ENCODE results near the gene FAM229A.

The FAM229A gene

DNA sequence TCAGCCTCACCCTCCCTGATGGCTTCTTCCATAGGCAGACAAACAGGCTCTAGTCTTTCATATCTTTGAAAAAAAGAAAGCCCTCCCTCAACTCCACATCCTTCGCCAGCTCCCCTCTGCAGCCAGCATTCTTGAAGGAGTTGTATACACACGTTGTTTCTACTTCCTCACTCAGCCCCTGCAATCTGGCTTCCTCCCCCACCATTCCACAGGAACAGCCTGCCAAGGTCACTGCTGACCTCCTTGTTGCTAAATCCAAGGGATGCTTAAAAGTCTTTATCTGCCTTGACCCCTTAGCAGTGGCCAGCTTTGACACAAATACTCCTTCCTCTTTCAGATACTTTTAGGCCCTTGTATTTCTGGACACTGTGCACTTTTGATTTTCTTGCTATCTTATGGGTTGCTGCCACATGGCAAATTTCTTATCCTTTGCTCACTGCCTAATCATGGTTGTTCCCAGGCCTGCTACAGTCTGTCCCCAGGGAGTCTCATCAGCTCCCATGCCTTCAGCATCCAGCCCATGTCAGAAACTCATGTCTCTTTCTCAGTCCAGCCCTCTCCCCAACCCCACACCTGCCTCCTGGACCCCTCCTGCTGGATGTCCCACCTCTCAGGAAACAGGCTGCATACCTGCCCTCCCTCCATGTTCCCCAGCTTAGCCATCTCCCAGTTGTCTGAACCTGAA, 8.3 kb downstream of the FAM229A start:
- DNase-seq (ENCODE audit: low spot score): no peak
- TF ChIP-seq, protein P1, sequence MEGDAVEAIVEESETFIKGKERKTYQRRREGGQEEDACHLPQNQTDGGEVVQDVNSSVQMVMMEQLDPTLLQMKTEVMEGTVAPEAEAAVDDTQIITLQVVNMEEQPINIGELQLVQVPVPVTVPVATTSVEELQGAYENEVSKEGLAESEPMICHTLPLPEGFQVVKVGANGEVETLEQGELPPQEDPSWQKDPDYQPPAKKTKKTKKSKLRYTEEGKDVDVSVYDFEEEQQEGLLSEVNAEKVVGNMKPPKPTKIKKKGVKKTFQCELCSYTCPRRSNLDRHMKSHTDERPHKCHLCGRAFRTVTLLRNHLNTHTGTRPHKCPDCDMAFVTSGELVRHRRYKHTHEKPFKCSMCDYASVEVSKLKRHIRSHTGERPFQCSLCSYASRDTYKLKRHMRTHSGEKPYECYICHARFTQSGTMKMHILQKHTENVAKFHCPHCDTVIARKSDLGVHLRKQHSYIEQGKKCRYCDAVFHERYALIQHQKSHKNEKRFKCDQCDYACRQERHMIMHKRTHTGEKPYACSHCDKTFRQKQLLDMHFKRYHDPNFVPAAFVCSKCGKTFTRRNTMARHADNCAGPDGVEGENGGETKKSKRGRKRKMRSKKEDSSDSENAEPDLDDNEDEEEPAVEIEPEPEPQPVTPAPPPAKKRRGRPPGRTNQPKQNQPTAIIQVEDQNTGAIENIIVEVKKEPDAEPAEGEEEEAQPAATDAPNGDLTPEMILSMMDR (IDR thresholded peaks at IDR 0.05; ENCODE audit: borderline replicate concordance, control extremely low read depth, extremely low read depth, insufficient read depth, missing control alignments): no peak
- in situ Hi-C loops (cut with MboI; ENCODE audit: low sequenced_read_pairs, unreplicated experiment): no loop called here

DNA sequence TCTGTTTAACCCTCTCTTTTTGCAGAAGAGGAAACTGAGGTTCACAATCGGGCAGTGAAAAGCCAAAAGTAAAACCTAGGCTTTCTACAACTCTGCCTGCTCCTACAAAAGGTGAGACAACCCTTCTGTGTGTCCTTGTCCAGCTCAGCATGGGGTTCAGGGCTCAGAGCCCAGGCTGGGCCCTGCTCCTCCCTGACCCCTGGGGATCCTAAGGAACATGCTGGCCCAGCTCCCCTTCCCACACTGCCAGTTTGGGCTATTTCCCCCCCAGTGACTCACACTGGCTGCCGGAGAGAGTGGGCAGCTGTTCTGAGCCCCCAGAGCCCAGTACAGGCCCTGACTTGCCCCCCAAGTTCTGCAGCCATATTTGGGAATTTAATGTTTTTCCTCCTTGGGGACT, 8.9 kb downstream of the FAM229A start:
- in situ Hi-C loops (cut with MboI; ENCODE audit: low sequenced_read_pairs, unreplicated experiment): no loop called here
- TF ChIP-seq, protein P1 (IDR thresholded peaks at IDR 0.05; ENCODE audit: borderline replicate concordance, control extremely low read depth, extremely low read depth, insufficient read depth, missing control alignments): no peak
- no peak for DNase-seq (ENCODE audit: low spot score)

DNA sequence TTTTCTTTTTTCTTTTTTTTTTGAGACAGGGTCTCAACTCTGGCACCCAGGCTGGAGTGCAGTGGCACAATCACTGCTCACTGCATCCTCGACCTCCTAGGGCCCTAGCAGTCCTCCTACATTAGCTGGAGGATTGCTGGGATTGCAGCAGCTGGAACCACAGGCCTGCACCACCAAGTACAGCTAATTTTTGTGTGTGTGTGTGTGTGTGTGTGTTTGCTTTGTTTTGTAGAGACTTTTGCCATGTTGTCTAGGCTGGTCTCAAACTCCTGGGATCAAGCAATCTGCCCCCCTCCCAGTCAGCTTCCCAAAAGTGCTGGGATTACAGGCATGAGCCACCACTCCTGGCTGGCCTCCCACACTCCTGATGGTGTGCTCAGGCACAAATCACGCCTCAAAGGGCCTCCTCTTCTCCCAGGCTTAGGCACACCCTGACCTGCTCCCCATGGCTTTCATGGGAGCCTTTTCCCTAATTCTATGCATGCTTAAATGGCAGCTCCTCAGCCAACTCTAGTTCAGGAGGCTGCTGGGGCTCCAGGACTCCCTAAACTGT, 9.4 kb downstream of the FAM229A start:
- TF ChIP-seq, protein P1 (IDR thresholded peaks at IDR 0.05; ENCODE audit: borderline replicate concordance, control extremely low read depth, extremely low read depth, insufficient read depth, missing control alignments): no peak
- DNase-seq (ENCODE audit: low spot score): no peak
- in situ Hi-C loops (cut with MboI; ENCODE audit: low sequenced_read_pairs, unreplicated experiment): no loop called here

DNA sequence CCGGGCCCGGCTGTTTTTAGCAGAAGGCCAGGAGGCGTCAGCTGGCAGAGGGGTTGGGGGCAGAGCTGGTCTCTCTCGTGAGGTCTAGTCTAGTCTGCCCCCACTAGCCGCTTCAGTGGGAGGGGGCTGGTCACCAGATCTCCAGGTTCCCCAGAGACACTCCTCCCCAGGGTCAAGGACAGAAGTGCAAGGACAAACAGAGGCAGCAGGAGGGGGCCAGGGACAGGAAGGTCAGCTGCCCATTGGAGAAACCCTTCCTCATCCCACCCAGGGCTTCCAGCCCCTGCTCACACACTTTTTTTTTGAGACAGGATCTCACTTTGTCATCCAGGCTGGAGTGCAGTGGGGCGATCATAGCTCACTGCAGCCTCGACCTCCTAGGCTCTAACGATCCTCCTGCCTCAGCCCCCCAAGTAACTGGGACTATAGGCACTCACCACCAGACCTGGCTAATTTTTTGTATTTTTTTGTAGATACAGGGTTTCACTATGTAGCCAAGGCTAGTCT, 10.0 kb downstream of the FAM229A start:
- DNase-seq (ENCODE audit: low spot score): no peak
- TF ChIP-seq, protein P1 (IDR thresholded peaks at IDR 0.05; ENCODE audit: borderline replicate concordance, control extremely low read depth, extremely low read depth, insufficient read depth, missing control alignments): no peak
- in situ Hi-C loops (cut with MboI; ENCODE audit: low sequenced_read_pairs, unreplicated experiment): no loop called here

DNA sequence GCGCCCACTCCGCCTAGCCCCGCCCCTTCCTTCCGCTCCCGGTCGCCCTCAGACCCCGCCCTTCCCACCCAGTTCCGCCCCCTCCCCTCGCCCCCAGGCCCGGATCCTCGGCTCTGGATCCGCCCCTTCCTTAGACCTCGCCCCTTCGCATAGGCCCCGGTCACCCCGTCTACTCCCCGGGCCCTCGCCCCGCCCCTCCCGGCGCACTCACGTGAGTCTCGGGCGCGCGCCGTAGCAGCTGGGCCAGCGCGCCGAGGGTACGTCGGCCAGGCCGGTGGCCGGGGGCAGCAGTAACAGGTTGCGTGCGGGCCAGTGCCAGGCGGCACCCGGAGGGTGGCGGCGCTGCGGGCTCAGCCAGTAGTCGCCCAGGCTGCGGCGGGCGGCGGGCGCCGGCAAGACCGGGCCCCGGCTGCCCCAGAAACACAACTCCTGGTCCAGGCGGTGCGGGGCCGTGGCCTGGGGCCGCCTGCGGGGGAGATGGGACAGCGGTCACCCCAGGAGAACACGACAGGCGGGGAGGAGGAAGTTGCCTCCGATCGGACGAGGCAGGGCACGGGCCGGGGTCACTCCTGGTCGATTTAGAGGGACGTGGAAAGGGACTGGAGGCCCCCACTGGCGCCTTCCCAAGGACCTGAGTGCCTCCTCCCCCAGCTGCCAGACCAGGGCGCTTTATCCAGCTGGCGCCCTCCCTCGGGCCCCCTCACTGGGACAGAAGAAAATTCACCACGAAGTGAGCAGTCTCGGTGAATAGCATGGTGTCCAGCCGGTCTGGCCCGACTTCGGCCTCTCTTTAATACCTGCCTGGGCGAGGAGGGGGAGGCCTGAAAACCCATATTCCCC, 10.7 kb downstream of the FAM229A start:
- peak; percentile 99 for DNase-seq (ENCODE audit: low spot score)
- in situ Hi-C loops (cut with MboI; ENCODE audit: low sequenced_read_pairs, unreplicated experiment): no loop called here
- TF ChIP-seq, protein P1 (IDR thresholded peaks at IDR 0.05; ENCODE audit: borderline replicate concordance, control extremely low read depth, extremely low read depth, insufficient read depth, missing control alignments): no peak

DNA sequence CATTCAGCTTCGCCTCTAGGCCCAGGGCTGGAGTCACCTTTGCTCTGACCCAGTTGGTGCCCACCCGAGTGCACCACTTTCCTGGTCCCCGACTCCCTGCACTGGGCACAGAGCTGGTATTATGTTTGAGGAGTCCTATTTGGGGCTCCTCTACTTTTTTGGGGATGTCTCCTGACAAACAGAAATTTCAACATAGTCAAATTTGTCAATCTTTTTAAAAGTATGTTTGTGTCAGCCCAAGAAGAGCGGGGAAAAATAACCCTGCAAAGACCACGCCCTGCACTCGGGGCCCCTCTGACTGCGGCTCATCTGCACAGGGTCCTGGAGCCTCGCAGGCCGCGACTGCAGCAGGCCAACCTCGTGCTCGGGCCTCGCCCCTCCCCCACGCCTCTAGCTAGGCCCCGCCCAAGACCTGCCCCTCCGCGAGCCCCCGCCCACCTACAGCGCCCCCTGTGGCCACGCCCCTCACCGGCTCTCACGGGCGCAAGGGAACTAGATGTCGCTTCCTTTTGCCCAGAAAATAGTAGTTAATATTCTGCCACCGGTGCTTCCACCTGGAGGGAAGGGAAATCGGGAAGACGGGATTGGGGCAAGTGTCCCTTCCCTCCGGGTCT, 11.4 kb downstream of the FAM229A start:
- peak; percentile 89 for DNase-seq (ENCODE audit: low spot score)
- TF ChIP-seq, protein P1 (IDR thresholded peaks at IDR 0.05; ENCODE audit: borderline replicate concordance, control extremely low read depth, extremely low read depth, insufficient read depth, missing control alignments): peak; percentile 38
- in situ Hi-C loops (cut with MboI; ENCODE audit: low sequenced_read_pairs, unreplicated experiment): no loop called here
